Subcutaneous adipose tissue (tissue), 4 donors: Measurements from ENCODE around the gene ELMOD3. TPM values are rescaled to one million over a fixed set of nuclear protein-coding genes. Genes with fewer than 3 reads are reported as not detected.

Source experiments
- total RNA-seq, 4 donors: library from RNA; depleted of rRNA; stranded (reverse); fragments of >200 nt; gene quantifications; one replicate each; pipeline ENCODE4 v1.1.0, GENCODE V29; 2016
- TF ChIP-seq, protein P1 (sequence below): fragments of 450-650 bp; IDR thresholded peaks from one replicate; pipeline ENCODE4 v1.5.1; 2016; ENCODE audit warnings: low read depth, mild to moderate bottlenecking, control low read depth, antibody characterized with exemption, moderate library complexity

ELMOD3 gene
- total RNA-seq, 4 donors from 2014 or later, result 34.5 to 192 (median 88.3) TPM

DNA sequence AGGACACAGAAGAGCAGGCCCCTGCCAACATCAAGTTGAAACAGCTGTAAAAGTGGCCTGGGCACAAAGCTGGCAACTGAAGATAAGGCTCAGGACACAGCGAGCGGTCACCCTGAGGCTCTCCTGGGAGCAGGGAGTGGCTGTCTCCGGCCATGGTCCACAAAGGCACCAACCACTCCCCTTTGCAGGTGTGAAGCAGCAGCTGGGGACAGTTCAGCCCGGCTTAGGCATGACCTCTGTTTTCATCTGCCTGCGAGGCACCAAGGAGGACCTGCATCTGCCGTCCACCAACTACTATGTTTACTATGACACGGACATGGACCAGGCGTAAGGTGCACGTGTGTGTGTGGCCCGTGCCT lies 39.7 kb upstream of the ELMOD3 start:
- TF ChIP-seq, protein P1, sequence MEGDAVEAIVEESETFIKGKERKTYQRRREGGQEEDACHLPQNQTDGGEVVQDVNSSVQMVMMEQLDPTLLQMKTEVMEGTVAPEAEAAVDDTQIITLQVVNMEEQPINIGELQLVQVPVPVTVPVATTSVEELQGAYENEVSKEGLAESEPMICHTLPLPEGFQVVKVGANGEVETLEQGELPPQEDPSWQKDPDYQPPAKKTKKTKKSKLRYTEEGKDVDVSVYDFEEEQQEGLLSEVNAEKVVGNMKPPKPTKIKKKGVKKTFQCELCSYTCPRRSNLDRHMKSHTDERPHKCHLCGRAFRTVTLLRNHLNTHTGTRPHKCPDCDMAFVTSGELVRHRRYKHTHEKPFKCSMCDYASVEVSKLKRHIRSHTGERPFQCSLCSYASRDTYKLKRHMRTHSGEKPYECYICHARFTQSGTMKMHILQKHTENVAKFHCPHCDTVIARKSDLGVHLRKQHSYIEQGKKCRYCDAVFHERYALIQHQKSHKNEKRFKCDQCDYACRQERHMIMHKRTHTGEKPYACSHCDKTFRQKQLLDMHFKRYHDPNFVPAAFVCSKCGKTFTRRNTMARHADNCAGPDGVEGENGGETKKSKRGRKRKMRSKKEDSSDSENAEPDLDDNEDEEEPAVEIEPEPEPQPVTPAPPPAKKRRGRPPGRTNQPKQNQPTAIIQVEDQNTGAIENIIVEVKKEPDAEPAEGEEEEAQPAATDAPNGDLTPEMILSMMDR, result no peak

DNA sequence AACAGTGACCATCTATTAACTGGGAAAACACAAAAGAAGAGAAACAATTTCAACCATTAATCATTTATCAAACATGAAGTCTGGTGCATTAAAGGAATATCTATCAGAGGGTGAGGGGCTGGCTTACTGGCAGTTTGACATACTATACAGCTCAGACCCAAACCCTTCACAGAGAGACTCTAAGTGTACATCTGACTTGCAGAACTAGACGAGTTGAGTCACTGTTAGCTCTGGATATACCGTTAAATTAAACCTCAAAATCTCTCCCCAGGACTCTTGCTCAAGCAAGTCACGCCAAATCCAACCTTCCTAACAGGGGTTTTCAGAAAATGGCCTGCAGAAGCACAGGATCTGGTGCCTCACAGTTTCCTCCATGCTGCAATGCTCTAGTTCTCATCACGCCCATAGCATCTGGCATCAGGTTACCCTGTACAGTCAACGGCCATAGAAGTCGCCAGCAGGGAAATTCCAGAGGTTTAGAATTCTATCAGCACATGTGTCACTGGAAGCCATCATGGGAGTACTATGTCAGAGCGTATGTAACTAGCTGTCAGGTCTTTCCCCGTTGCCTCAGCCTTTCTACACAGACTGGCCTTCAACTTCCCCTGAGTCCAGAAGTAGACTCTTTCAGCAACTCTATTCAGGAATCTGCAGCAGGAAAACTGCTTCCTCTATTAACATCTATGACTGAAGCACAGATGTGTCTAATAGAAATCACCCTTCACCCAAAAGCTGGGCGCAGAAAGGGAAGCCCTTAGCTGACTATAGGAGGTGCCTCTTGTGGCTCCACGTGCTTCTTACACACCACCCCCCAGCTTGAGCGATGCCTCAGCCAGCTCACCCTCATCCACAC lies 36.1 kb upstream of the ELMOD3 start:
- TF ChIP-seq, protein P1, result no peak

DNA sequence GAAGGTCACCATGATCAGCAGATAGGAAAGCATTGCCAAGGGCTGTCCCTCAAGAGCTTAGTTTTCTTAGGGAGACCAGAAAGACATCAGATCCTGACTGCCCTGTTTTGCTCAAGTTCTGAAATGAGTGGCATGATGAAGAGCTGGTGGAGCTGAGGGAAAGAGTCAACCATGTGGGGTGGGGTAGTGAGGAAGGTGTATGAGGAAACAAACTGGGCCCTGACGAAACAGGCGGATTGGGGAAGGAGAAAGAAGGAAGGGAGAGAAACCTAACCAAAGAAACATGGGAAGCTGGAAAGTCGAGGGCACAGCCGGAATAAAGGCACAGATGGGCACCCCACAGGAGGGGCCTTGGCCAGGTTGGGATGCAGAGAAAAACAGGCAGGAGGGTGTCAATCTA lies 34.8 kb upstream of the ELMOD3 start:
- TF ChIP-seq, protein P1, result no peak

DNA sequence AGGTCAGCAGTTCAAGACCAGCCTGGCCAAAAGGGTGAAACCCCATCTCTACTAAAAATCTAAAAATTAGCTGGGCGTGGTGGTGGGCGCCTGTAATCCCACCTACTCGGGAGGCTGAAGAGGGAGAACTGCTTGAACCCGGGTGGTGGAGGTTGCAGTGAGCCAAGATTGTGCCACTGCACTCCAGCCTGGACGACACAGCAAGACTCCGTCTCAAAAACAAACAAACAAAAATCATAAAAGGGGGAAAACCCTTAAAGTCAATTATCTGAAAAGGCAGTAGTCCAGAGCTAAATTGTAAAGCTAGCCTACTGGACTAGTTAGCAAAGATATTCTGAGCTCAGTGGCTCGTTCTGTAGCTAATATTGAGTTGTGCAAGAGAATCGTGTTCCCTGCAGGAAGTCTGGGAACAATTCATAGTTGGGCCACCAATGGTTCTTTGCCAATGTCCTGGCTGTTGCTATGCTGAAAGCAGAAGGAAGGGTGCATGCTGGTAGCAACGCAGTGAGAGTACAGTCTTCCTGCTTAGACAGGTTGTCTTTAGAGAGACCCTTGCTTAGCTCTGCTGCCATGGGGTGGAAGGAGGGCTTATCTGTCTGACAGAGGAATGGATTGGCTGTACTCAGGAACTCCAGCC lies 31.1 kb upstream of the ELMOD3 start:
- TF ChIP-seq, protein P1, result no peak

DNA sequence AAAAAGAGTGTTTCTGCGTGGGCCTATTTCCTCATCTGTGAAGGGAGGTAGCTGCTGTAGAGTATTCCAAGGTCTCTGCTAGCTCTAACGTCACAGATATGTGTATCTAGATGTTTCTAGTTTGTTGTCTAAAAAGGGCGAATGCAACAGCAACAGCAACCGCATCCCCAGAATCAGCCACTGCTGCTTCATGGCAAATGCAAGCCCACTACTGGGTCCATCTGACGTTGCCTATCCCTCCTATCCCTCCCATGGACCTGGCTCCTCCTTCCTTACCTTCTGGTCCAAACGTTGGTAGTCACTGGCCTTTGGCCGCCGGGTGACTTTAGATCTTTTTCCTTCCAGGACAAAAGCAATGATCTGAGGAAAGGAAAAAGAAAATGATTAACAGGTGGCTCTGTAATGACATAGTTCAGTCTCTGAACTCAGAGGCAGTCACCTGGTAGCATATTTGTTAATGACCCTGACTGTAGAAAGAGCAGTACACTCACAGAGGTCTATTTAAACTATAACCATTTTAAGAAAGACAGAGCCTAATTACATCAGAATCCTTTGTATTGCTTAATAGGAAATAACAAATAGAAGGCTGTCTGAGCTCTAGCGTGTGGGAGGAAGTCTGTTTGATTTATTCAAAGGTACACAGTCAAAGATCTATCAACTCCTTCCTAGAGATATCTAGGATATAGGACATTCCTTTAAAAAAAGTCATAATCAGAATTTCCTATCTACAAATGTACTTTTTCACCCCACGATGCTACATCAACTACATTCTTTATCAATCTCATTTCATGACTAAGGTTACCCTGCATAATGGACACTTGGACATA lies 29.7 kb upstream of the ELMOD3 start:
- TF ChIP-seq, protein P1, result no peak

DNA sequence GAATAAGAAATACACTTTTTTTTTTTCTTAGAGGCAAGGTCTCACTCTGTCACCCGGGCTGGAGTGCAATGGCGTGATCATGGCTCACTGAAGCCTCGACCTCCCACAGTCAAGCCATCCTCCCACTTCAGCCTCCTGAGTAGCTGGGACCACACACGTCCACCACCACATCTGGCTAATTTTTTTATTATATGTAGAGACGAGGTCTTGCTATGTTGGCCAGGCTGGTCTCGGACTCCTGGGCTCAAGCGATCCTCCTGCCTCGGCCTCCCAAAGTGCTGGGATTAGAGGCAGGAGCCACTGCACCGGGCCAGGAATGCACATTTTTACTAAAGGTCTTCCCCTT lies 29.1 kb upstream of the ELMOD3 start:
- TF ChIP-seq, protein P1, result no peak
